ENCODE data around the gene GAL3ST3.
"Not testable (repeated sequence)": the region's sequence is repeated elsewhere in the genome, so short reads cannot be mapped to it uniquely, and the experiment has no call there.

GAL3ST3 gene, protein sequence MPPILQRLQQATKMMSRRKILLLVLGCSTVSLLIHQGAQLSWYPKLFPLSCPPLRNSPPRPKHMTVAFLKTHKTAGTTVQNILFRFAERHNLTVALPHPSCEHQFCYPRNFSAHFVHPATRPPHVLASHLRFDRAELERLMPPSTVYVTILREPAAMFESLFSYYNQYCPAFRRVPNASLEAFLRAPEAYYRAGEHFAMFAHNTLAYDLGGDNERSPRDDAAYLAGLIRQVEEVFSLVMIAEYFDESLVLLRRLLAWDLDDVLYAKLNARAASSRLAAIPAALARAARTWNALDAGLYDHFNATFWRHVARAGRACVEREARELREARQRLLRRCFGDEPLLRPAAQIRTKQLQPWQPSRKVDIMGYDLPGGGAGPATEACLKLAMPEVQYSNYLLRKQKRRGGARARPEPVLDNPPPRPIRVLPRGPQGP

DNA sequence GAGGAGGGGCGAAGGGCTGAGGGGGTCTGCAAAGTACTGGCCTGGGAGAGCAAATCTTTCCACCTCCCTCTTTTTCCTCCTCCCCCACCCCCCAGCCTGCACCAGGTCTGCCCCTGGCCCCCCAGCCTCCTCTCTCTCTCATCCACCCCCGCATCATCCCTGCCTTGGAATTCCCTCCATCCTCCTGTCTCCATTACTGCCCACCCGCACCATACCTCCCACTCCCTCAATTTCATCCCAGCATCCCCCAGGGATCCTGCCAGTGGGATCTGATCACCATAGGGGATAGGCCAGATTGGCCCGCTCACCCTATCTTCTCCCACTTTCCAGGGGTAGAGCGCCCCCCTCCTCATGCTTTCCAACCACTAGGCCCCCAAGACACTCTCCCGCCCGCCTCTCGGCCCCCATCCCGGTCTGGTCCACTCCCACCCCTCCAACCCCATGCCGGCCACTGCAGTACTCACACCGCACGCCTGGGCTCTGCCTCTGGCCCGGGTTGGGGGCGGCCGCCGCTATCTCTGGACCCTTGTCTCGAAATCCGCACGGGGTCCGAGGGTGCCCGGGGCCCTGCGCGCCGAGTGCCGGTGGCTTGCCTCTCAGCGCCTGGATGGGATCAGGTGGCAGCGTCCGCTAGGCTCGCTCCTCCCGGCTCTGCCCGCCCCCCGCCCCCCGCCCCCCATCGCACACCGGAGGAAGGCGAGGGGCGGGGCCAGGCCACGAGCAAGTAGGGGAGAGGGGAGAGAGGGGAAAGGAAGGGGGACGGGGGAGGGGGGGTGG is at the start of gene GAL3ST3:
GAL3ST3 (minus strand) TSS at position 615 of the 777 bp plus-strand sequence. CDS start 3,746 bp downstream, outside the sequence.
- peak; percentile 41 for DNase-seq (ENCODE audit: low read depth, low spot score)

DNA sequence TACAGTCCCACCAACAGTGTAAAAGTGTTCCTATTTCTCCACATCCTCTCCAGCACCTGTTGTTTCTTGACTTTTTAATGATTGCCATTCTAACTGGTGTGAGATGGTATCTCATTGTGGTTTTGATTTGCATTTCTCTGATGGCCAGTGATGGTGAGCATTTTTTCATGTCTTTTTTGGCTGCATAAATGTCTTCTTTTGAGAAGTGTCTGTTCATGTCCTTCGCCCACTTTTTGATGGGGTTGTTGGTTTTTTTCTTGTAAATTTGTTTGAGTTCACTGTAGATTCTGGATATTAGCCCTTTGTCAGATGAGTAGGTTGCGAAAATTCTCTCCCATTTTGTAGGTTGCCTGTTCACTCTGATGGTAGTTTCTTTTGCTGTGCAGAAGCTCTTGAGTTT is 43.2 kb upstream of the GAL3ST3 start:
- DNase-seq (ENCODE audit: low read depth, low spot score): not testable (repeated sequence)

DNA sequence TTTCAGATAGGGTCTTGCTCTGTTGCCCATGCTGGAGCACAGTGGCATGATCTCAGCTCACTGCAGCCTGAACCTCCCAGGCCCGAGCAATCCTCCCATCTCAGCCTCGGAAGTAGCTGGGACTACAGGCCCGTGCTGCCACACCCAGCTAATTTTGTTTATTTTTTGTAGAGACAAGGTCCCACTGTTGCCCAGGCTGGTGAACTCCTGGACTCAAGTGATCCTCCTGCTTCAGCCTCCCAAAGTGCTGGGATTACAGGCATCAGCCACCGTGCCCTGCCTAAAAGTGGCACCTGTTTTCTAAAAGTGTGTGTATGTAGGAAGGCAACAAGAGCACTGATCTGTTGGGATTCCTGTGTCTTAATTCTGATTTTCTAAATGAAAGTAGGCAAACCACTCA is 41.3 kb upstream of the GAL3ST3 start:
- no peak for DNase-seq (ENCODE audit: low read depth, low spot score)

GRCh38 chr11:66089067-66089466 is 40.1 kb upstream of the GAL3ST3 start:
- DNase-seq (ENCODE audit: low read depth, low spot score): no peak

DNA sequence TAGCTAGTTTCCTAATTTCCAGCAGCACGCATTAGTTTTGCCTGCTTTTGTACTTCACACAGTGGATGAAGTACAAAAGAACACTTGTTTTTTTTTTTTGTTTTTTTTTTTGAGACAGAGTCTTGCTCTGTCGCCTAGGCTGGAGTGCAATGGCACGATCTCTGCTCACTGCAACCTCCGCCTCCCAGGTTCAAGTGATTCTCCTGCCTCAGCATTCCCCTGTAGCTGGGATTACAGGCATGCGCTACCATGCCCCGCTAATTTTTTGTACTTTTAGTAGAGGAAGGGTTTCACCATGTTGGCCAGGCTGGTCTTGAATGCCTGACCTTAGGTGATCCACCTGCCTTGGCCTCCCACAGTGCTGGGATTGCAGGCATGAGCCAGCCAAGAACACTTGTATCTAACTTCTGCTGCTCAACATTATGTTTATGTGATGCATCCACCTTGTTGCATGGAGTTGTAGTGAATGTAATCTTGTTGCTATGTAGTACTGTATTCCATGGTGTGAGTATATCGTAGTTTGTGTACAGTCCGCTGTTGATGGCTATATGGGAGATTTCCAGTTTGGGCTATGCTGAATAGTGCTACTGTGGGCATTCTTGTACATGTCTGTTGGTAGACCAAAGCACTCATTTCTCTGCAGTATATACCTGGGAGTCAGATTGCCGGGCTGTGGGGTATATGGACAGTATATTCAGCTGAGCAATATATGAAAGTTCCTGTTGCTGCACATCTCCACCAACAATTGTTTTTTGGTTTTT is 38.4 kb upstream of the GAL3ST3 start:
- DNase-seq (ENCODE audit: low read depth, low spot score): no peak

DNA sequence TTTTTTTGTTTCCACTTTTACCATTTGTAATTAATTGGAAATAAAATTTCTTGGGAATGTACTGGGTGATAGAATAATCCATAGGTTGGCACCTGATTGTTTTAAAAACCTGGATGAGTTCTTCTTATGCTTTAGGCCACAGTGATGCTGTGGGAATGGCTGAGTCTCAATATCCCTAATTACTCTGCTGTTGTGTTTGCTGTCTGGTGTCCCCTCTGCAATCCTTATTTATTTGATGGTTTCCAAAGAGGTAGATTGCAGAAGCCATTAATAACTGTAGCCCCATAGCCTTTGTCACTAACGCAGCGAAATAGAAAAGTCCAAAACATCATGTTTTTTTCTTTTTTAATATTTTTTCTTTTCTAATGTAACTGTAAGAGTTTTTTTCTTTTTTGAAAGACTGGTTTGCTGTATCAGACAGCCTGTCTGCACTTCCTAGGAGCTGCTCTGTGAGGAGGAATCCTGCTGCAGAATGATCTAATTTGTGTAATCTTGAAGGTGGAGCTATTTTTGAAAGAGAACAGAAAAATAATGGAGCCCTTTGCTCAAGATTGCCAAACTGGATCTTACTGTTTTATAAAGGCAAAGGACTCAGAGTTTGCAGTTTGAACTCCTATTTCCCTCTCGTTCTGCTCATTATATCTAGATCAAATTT is 36.0 kb upstream of the GAL3ST3 start:
- DNase-seq (ENCODE audit: low read depth, low spot score): no peak

- no peak for DNase-seq (ENCODE audit: low read depth, low spot score)
Observed at GRCh38 chr11:66083767-66084166, 34.8 kb upstream of the GAL3ST3 start.

GRCh38 chr11:66082946-66083698 is 34.2 kb upstream of the GAL3ST3 start:
- peak; percentile 39 for DNase-seq (ENCODE audit: low read depth, low spot score)

GRCh38 chr11:66081505-66081904 is 32.5 kb upstream of the GAL3ST3 start:
- DNase-seq (ENCODE audit: low read depth, low spot score): peak; percentile 47

DNA sequence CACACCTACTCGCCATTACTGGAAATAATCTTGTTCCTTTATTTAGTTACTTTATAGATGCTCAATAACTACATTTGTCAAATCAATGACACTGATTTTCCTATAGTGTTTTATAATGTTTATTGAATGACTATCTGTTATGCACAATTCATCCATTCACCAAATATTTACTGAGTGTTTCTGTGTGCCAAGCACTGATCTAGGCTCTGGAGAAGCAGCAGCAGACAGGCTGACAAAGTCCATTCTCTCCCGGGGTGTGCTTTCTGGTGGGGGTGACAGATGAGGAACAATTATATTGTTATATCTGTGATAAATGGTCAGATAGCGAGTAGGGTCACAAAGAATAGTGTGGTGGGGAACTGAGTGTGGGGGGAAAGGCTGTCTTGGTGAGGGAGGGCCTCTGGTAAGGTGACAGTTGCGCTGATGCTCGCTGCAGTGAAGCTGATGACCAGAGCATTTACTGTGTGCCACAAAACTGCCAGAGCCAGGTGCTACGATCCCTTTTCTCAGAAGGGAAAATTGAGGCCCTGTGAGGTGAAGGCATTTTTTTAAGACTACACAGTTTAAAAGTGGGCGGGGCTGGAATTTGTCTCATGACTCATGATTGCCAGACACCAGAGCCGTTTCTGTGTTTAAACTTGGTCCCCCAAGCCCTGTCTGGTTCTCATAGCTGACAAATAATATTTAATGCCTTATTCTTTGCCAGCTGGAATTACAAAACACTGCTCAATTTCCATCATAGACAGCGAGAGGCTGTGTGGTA is 31.3 kb upstream of the GAL3ST3 start:
- peak; percentile 55 for DNase-seq (ENCODE audit: low read depth, low spot score)

DNA sequence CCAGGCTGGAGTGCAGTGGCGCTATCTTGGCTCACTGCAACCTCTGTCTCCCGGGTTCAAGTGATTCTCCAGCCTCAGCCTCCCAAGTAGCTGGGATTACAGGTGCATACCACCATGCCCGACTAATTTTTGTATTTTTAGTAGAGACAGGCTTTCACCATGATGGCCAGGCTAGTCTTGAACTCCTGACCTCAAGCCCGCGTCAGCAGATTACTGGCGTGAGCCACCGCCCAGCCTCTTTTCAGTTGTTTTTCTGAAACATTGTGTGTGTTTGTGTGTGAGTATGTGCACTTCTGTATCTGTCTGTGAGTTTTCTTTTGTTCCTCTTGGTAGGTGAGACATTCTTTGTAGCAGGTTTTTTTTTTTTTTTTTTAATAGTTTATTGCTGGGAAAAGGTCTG is 30.0 kb upstream of the GAL3ST3 start:
- DNase-seq (ENCODE audit: low read depth, low spot score): not testable (repeated sequence)

DNA sequence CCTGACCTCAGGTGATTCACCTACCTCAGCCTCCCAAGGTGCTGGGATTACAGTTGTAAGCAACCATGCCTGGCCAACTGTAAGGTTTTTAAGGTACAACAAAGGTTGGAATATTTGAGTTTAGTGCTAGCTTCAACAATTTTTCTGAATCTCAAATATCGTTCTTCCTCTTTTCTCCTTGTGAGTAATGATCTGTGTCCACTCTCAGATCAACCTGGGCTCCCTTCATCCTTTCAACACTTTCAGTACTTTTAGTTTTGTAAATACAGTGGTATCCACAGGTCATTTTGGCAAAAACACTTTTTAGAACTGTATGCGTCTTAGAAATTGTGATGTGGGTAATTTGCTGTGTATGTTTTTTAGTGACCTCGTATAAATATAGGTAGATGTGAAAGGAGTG is 29.0 kb upstream of the GAL3ST3 start:
- DNase-seq (ENCODE audit: low read depth, low spot score): no peak

DNA sequence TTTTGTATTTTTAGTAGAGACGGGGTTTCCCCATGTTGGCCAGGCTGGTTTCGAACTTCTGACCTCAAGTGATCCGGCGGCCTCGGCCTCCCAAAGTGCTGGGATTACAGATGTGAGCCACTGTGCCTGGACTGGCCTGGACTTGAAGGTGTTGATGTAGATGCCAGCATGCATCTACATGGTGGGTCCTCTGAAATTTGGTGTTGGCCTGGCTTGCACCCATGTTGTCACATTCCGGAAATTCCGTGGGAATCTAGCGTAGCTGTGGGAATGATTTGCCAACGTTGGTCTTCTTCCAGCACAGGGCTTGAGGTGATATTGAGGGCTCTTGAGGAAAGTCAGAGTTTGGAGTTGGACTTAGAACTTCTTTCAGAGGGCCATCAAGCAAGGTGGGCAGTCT is 27.6 kb upstream of the GAL3ST3 start:
- peak; percentile 81 for DNase-seq (ENCODE audit: low read depth, low spot score)

GRCh38 chr11:66075273-66075672 is 26.3 kb upstream of the GAL3ST3 start:
- DNase-seq (ENCODE audit: low read depth, low spot score): no peak

DNA sequence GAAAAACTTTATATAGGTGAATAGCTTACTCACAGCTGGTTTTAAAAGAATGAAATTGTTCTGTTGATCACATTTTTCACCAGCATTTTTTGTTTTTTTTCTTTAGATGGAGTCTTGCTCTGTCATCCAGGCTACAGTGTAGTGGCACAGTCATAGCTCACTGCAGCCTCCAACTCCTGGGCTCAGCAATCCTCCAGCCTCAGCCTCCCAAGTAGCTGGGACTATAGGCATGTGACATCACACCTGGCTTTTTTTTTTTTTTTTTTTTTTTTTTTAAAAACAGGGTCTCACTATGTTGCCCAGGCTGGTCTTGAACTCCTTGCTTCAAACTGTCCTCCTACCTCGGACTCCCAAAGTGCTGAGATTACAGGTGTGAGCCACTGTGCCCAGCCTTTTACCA is 24.7 kb upstream of the GAL3ST3 start:
- DNase-seq (ENCODE audit: low read depth, low spot score): no peak

DNA sequence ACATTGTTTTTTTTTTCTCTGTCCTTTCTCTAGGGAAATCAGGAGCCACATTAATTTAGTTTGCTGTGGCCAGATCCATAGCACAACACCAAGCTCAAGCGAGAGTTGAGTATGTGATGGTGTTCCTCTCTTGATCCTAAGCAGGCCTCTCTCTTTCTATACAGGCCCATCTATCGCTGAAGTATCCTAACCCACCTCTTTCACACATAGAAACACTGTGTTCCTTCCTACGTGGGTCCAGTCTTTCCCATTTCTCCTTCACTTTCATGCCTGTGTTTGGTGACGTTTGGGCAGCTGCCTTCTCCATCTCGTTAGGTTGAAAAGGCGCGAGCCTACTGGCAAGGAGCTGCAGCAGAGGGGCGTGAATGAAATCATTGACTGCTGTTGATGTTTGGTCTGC is 23.6 kb upstream of the GAL3ST3 start:
- no peak for DNase-seq (ENCODE audit: low read depth, low spot score)

GRCh38 chr11:66072081-66072480 is 23.1 kb upstream of the GAL3ST3 start:
- no peak for DNase-seq (ENCODE audit: low read depth, low spot score)

DNA sequence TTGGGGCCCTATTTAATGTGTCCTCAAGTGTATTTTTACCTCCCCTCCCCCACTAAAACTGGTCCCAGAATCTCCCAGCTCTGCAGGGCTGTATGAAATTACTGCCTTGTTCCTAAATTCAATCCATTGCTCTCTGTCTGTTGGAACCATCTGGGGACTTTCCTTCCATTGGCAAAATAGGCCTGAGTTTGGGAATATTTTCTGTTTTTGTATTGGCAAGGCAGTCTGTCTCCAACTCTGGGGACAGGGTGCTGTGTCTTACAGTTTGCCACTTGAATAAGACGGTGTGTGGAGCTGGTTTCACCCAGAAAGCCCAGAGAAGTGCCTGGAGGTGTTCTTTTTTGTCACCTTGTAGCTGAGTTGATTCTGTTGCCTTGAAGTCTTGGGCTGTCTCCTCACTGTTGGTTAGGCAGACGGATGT is 22.4 kb upstream of the GAL3ST3 start:
- DNase-seq (ENCODE audit: low read depth, low spot score): no peak

DNA sequence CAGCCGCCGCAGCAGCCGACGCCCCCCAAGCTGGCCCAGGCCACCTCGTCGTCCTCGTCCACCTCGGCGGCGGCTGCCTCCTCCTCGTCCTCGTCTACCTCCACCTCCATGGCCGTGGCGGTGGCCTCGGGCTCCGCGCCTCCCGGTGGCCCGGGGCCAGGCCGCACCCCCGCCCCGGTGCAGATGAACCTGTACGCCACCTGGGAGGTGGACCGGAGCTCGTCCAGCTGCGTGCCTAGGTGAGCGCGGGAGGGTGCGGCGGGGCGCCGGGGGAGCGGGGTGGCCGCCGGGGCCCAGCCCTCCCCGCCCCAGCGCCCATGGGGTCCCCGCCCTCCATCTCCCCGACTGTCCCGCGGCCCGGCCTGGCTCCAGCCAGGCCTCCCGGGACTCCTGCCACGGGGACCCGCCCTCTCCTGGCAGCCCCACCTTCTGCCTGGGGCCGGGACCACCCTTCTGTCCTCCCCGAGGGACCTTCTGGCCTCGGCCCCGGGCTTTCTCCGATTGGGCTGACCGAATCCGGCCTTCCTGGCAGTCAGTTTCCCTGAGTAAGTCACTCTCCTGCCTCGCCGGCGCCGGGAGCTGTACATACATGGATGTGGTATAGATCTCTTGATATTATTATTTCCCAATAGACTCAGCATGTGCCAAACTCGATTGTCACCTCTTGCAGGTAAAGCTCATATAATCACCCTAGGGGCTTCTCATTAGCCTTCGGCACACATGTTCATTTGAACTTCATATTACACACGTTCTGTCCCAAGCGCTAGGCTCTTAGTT is 21.8 kb upstream of the GAL3ST3 start:
- peak; percentile 54 for DNase-seq (ENCODE audit: low read depth, low spot score)
